HEK293 (cell line): ENCODE results near the gene CISD2.
A peak's percentile ranks its signal among the peaks of the same experiment; 100 is the strongest.

Experiments used
- PRDM6 ChIP-seq: fragments of 450-650 bp; formaldehyde crosslinking; IDR thresholded peaks from 2 replicates; pipeline ENCODE4 v1.5.1; 2017; ENCODE audit warnings: missing biosample characterization, missing genetic modification characterization
- SCRT1 ChIP-seq: fragments of 450-650 bp; formaldehyde crosslinking; IDR thresholded peaks from 2 replicates; pipeline ENCODE4 v1.5.1; 2016; ENCODE audit warnings: missing biosample characterization, missing genetic modification characterization, borderline replicate concordance
- TCF7L2 ChIP-seq: IDR thresholded peaks from 2 replicates; pipeline ENCODE4 v1.6.1; 2011; ENCODE audit warnings: low read depth, mild to moderate bottlenecking, inconsistent platforms, low read length, moderate library complexity, borderline replicate concordance
- YY2 ChIP-seq: fragments of 450-650 bp; formaldehyde crosslinking; IDR thresholded peaks from 2 replicates; pipeline ENCODE4 v1.5.1; 2016; ENCODE audit warnings: missing biosample characterization, missing genetic modification characterization
- ZBTB11 ChIP-seq: fragments of 450-650 bp; formaldehyde crosslinking; conservative IDR thresholded peaks from 2 replicates; pipeline ENCODE4 v1.5.1; 2016; ENCODE audit warnings: low read depth, missing biosample characterization, missing genetic modification characterization
- ZBTB8A ChIP-seq: fragments of 450-650 bp; formaldehyde crosslinking; IDR thresholded peaks from 2 replicates; pipeline ENCODE4 v1.5.1; 2016; ENCODE audit warnings: missing biosample characterization, missing genetic modification characterization
- ZIC2 ChIP-seq: fragments of 450-650 bp; formaldehyde crosslinking; IDR thresholded peaks from 2 replicates; pipeline ENCODE4 v1.5.1; 2016; ENCODE audit warnings: missing biosample characterization, missing genetic modification characterization
- ZNF140 ChIP-seq: fragments of 450-650 bp; formaldehyde crosslinking; IDR thresholded peaks from 2 replicates; pipeline ENCODE4 v1.5.1; 2016; ENCODE audit warnings: missing biosample characterization, missing genetic modification characterization
- ZNF221 ChIP-seq: fragments of 450-650 bp; formaldehyde crosslinking; IDR thresholded peaks from 2 replicates; pipeline ENCODE4 v1.5.1; 2017; ENCODE audit warnings: missing biosample characterization, missing genetic modification characterization, borderline replicate concordance
- ZNF239 ChIP-seq: fragments of 450-650 bp; formaldehyde crosslinking; IDR thresholded peaks from 2 replicates; pipeline ENCODE4 v1.5.1; 2016; ENCODE audit warnings: missing biosample characterization, missing genetic modification characterization
- ZNF274 ChIP-seq, 2 experiments: fragments of 200-500 bp in 1 of 2; fragments of 450-650 bp in 1 of 2; sonication (Bioruptor generic) in 1 of 2; formaldehyde crosslinking in 1 of 2; IDR thresholded peaks; 2 replicates each; pipeline versions ENCODE4 v1.5.1 to v1.6.1; 2014 to 2016; ENCODE audit warnings: borderline replicate concordance in 1 of 2, inconsistent platforms in 1 of 2, low read length in 1 of 2, missing biosample characterization in 1 of 2, missing genetic modification characterization in 1 of 2
- ZNF280D ChIP-seq: fragments of 450-650 bp; formaldehyde crosslinking; IDR thresholded peaks from 2 replicates; pipeline ENCODE4 v1.5.1; 2016; ENCODE audit warnings: missing biosample characterization, missing genetic modification characterization
- ZNF48 ChIP-seq: fragments of 450-650 bp; formaldehyde crosslinking; IDR thresholded peaks from 2 replicates; pipeline ENCODE4 v1.5.1; 2016; ENCODE audit warnings: missing biosample characterization, missing genetic modification characterization
- ZNF518A ChIP-seq: fragments of 450-650 bp; formaldehyde crosslinking; conservative IDR thresholded peaks from 2 replicates; pipeline ENCODE4 v1.5.1; 2016; ENCODE audit warnings: low read depth, missing biosample characterization, missing genetic modification characterization
- ZNF555 ChIP-seq: fragments of 450-650 bp; formaldehyde crosslinking; conservative IDR thresholded peaks from 2 replicates; pipeline ENCODE4 v1.5.1; 2017; ENCODE audit warnings: missing biosample characterization, mild to moderate bottlenecking, missing genetic modification characterization, inconsistent platforms
- ZNF560 ChIP-seq: fragments of 450-650 bp; formaldehyde crosslinking; IDR thresholded peaks from 2 replicates; pipeline ENCODE4 v1.5.1; 2017; ENCODE audit warnings: missing biosample characterization, missing genetic modification characterization, borderline replicate concordance
- TF ChIP-seq, protein P1 (sequence below): fragments of 450-650 bp; formaldehyde crosslinking; IDR thresholded peaks from 2 replicates; pipeline ENCODE4 v1.5.1; 2016; ENCODE audit warnings: missing biosample characterization, missing genetic modification characterization
- TF ChIP-seq, protein P2 (sequence below): fragments of 450-650 bp; formaldehyde crosslinking; IDR thresholded peaks from 2 replicates; pipeline ENCODE4 v1.5.1; 2016; ENCODE audit warnings: missing biosample characterization, missing genetic modification characterization
- TF ChIP-seq, protein P3 (sequence below): fragments of 450-650 bp; formaldehyde crosslinking; IDR thresholded peaks from 2 replicates; pipeline ENCODE4 v1.5.1; 2016; ENCODE audit warnings: missing biosample characterization, missing genetic modification characterization

The CISD2 gene

DNA sequence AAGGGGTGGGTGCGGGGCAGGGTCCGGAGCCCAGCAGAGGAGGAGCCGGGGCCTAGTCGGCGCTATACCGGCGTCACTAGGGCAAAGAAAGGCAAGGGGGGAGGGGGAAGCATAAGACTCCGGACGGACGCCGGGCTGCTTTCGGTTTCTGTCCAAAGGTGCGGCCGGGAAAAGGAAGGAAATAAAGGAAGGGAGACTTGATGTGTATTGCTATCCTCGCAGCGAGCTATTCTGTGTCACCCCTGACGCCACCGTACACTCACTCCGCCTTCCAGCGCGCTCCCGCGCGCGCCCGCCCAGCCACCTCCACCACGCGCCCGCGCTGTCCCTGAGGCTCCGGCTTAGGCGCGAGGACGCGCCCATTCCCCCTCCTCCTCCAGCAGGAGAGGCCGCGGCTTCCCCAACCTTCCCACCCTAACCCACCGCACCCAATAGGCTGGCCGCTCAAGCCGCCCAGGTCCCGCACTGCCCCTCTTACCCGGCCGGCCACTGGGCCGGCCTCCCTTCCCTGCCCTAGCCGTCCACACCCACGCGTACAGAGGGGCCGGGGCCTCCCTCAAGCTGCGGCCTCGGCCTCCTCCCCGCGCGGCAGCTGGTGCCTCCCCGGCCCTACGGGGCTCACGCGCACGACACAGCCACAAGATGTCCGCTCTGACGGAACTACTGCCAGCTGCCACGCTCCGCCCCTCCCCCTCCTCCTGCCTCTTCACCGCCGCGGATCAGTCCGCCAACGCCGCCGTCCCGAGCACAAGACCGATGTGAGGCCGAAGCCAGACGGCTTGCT lies 41.7 kb upstream of the CISD2 start, which contains the start of gene UBE2D3 (continued):
- TF ChIP-seq ZNF140 (no peak), ZBTB8A (tag by site-specific recombination) (peak; percentile 64), ZIC2 (0 out of 2 replicates have a peak, but pooled peaks have one; percentile 29), ZBTB11 (tag by site-specific recombination) (no peak; the same call in 1 of the 2 replicates), PRDM6 (peak; percentile 27; the same call in 1 of the 2 replicates), ZNF518A (tag by site-specific recombination) (no peak; the same call in 1 of the 2 replicates), ZNF274 (IDR thresholded peaks at IDR 0.05; ENCODE audit: low read length) (no peak), ZNF274 (tag by site-specific recombination; IDR thresholded peaks at IDR 0.05; ENCODE audit: borderline replicate concordance) (no peak), ZNF560 (no peak), ZNF221 (tag by site-specific recombination) (no peak), TCF7L2 (no peak), ZNF48 (tag by site-specific recombination) (no peak), YY2 (tag by site-specific recombination) (peak; percentile 68; the same call in 1 of the 2 replicates), ZNF239 (tag by site-specific recombination) (peak; percentile 58; the same call in 1 of the 2 replicates), SCRT1 (tag by site-specific recombination) (0 out of 2 replicates have a peak, but pooled peaks have one; percentile 8), ZNF280D (peak; percentile 63; the same call in 1 of the 2 replicates), ZNF555 (no peak)
- TF ChIP-seq, protein P1, sequence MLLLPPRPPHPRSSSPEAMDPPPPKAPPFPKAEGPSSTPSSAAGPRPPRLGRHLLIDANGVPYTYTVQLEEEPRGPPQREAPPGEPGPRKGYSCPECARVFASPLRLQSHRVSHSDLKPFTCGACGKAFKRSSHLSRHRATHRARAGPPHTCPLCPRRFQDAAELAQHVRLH (tag by site-specific recombination) = no peak; the same call in 1 of the 2 replicates
- TF ChIP-seq, protein P2, sequence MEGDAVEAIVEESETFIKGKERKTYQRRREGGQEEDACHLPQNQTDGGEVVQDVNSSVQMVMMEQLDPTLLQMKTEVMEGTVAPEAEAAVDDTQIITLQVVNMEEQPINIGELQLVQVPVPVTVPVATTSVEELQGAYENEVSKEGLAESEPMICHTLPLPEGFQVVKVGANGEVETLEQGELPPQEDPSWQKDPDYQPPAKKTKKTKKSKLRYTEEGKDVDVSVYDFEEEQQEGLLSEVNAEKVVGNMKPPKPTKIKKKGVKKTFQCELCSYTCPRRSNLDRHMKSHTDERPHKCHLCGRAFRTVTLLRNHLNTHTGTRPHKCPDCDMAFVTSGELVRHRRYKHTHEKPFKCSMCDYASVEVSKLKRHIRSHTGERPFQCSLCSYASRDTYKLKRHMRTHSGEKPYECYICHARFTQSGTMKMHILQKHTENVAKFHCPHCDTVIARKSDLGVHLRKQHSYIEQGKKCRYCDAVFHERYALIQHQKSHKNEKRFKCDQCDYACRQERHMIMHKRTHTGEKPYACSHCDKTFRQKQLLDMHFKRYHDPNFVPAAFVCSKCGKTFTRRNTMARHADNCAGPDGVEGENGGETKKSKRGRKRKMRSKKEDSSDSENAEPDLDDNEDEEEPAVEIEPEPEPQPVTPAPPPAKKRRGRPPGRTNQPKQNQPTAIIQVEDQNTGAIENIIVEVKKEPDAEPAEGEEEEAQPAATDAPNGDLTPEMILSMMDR (tag by site-specific recombination) = peak; percentile 37; the same call in 1 of the 2 replicates
- TF ChIP-seq, protein P3, sequence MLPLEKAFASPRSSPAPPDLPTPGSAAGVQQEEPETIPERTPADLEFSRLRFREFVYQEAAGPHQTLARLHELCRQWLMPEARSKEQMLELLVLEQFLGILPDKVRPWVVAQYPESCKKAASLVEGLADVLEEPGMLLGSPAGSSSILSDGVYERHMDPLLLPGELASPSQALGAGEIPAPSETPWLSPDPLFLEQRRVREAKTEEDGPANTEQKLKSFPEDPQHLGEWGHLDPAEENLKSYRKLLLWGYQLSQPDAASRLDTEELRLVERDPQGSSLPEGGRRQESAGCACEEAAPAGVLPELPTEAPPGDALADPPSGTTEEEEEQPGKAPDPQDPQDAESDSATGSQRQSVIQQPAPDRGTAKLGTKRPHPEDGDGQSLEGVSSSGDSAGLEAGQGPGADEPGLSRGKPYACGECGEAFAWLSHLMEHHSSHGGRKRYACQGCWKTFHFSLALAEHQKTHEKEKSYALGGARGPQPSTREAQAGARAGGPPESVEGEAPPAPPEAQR (tag by site-specific recombination) = peak; percentile 62; the same call in 1 of the 2 replicates
